ENCODE measurements around the gene GBP6.

GRCh38 chr1:89355056-89355455 lies 8.8 kb upstream of the GBP6 start:
- TF ChIP-seq CTCF (conservative IDR thresholded peaks at IDR 0.05) (no peak), ZFX (IDR thresholded peaks at IDR 0.05) (no peak)
